GM18502 (cell line): ENCODE data around the gene THAP4.

Experiments
- ATAC-seq: cut with Tn5 transposase; IDR thresholded peaks from one replicate; pipeline ENCODE4 v1.9.1; 2021; ENCODE audit warnings: mild to moderate bottlenecking; ENCODE audit not compliant: unreplicated experiment, poor library complexity

THAP4 gene

GRCh38 chr2:241534701-241535375 is 102.1 kb downstream of the THAP4 start:
- no peak for ATAC-seq
